OCI-LY1 (cell line): ENCODE data around the gene DIDO1.

Source experiments
- EZH2 ChIP-seq: fragments of 200-600 bp; sonication (generic), shearing (Covaris generic); IDR thresholded peaks from 2 replicates; pipeline ENCODE4 v1.8.0; 2017; ENCODE audit warnings: borderline replicate concordance, mixed run types, mild to moderate bottlenecking, antibody characterized with exemption, low read length, moderate library complexity, mixed read lengths
- TF ChIP-seq, protein P1 (sequence below): fragments of 200-600 bp; sonication (generic), shearing (Covaris generic); IDR thresholded peaks from 2 replicates; pipeline ENCODE4 v1.5.1; 2017; ENCODE audit warnings: mild to moderate bottlenecking, antibody characterized with exemption, low read length, moderate library complexity, mixed read lengths

DNA sequence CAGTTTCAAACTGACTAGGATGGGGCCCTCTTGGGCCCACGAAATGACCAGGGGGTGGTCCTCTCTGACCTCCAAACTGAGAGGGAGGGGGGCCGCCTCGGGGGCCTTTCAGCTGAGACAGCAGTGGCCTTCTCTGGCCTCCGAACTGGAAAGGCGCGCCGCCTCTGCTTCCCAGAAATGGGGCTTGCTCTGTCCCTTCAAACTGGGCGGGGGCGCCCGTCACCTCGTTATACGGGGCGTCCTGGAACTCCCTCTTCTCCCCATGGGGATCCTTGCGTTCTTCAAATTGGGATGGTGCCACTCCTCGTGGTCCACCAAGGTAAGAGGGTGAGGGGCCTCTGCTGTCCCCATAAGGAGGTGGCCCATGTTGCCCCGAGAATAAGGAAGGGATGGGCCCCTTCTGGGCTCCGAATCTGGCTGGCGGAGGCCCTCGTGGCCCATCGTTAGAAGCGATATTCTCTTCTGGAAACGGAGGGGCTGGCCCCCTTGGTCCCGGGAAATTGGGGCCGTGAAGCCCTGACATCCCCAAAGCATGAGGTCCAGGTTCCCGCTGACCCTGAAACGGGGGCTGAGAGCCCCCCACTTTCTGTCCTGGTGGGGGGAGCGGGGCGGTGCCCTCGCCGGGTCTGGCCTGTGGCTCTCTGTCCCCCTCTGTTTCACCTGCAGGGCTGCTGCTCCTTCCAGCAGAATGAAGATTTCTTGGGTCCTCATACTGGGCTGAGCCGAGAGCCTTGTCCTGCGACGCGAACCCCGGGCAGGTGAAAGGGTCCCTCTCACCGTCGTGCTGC is 46.0 kb downstream of the DIDO1 start:
- TF ChIP-seq, protein P1, sequence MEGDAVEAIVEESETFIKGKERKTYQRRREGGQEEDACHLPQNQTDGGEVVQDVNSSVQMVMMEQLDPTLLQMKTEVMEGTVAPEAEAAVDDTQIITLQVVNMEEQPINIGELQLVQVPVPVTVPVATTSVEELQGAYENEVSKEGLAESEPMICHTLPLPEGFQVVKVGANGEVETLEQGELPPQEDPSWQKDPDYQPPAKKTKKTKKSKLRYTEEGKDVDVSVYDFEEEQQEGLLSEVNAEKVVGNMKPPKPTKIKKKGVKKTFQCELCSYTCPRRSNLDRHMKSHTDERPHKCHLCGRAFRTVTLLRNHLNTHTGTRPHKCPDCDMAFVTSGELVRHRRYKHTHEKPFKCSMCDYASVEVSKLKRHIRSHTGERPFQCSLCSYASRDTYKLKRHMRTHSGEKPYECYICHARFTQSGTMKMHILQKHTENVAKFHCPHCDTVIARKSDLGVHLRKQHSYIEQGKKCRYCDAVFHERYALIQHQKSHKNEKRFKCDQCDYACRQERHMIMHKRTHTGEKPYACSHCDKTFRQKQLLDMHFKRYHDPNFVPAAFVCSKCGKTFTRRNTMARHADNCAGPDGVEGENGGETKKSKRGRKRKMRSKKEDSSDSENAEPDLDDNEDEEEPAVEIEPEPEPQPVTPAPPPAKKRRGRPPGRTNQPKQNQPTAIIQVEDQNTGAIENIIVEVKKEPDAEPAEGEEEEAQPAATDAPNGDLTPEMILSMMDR: no peak
- TF ChIP-seq EZH2: no peak
